HFFc6 (cell line): ENCODE measurements around the gene ABCC2. TPM values are rescaled to one million over a fixed set of nuclear protein-coding genes. Genes with fewer than 3 reads are reported as not detected.

Source experiments
- DNase-seq: peaks from one replicate; pipeline ENCODE4 v3.0.0-alpha.2; 2018
- H3K27ac Mint-ChIP-seq: 2 replicates; pipeline ENCODE4 v1.8.0; 2020; ENCODE audit warnings: mild to moderate bottlenecking, mixed read lengths
- H3K27me3 Mint-ChIP-seq: 2 replicates; pipeline ENCODE4 v1.8.0; 2021; ENCODE audit warnings: mild to moderate bottlenecking, moderate library complexity, mixed read lengths; ENCODE audit not compliant: insufficient read depth
- H3K36me3 Mint-ChIP-seq: 2 replicates; pipeline ENCODE4 v1.8.0; 2021; ENCODE audit warnings: low read depth, mixed read lengths
- H3K4me1 Mint-ChIP-seq: 2 replicates; pipeline ENCODE4 v1.8.0; 2020; ENCODE audit warnings: low read depth, mixed read lengths
- H3K4me3 Mint-ChIP-seq: 2 replicates; pipeline ENCODE4 v1.8.0; 2020; ENCODE audit warnings: mild to moderate bottlenecking, moderate library complexity, mixed read lengths
- H3K9me3 Mint-ChIP-seq: 2 replicates; pipeline ENCODE4 v1.8.0; 2020; ENCODE audit warnings: mild to moderate bottlenecking, mixed read lengths
- total RNA-seq, 6 experiments: library from RNA; stranded (reverse); fragmentation: NEBNext Ultra II Directional; extraction: Animal tissue kit (Norgen Biotek cat#: 25700); gene quantifications; 2 replicates in 1 of 6; 3 replicates in 5 of 6; pipeline ENCODE4 v1.2.3, GENCODE V29; 2021
- TF ChIP-seq, protein P1 (sequence below): fragments of 200-600 bp; sonication (generic); IDR thresholded peaks from 2 replicates; pipeline ENCODE4 v1.5.0; 2021; ENCODE audit warnings: antibody characterized with exemption, mild to moderate bottlenecking

The ABCC2 gene
- total RNA-seq, 6 experiments from 2014 or later, result 0.43 to 1.7 (median 1.1) TPM

DNA sequence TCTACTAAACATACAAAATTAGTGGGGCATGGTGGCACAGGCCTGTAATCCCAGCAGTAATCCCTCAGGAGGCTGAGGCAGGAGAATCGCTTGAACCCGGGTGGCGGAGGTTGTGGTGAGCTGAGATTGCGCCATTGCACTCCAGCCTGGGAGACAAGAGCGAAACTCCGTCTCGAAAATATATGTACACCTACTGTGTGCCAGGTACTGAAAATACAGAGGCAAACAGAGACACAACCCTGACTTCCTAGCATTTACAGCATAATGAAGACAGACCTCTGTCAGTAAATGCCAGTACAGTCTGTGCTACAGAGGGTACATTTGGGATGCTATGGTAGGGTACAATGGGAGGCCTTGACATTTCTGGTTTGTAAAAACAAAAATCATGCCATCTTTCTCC, 66.6 kb downstream of the ABCC2 start:
- TF ChIP-seq, protein P1, sequence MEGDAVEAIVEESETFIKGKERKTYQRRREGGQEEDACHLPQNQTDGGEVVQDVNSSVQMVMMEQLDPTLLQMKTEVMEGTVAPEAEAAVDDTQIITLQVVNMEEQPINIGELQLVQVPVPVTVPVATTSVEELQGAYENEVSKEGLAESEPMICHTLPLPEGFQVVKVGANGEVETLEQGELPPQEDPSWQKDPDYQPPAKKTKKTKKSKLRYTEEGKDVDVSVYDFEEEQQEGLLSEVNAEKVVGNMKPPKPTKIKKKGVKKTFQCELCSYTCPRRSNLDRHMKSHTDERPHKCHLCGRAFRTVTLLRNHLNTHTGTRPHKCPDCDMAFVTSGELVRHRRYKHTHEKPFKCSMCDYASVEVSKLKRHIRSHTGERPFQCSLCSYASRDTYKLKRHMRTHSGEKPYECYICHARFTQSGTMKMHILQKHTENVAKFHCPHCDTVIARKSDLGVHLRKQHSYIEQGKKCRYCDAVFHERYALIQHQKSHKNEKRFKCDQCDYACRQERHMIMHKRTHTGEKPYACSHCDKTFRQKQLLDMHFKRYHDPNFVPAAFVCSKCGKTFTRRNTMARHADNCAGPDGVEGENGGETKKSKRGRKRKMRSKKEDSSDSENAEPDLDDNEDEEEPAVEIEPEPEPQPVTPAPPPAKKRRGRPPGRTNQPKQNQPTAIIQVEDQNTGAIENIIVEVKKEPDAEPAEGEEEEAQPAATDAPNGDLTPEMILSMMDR, result no peak
- Mint-ChIP-seq H3K4me3 (no peak overlapping the region), H3K27ac (no peak overlapping the region), H3K9me3 (no peaks in the 10 kb centered on the region), H3K27me3 (no peaks in the 10 kb centered on the region; the same call in 1 of the 2 replicates), H3K4me1 (peaks cover 13% of the 10 kb centered on the region), H3K36me3 (no peaks in the 10 kb centered on the region)
- no peak for DNase-seq

DNA sequence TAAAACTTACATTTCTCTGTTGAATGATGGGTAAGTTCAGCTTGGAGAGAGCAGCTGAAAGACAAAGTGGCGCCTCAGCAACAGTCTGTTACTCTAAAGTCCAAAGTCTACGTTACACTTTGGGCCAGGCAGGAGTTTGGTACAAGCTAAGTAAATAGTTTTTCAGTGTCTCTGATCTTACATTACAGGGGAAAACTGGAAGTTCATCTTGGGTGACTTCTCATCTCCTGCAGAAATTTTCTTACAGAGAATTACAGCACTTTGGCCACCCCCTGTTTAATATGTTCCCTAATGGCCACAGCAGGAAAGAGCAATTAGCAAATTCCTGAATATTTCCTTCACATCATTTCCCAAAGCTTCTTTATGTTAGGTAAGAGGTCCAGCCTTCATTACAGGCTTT, 67.1 kb downstream of the ABCC2 start:
- Mint-ChIP-seq H3K9me3 (no peaks in the 10 kb centered on the region), H3K4me1 (peaks cover 14% of the 10 kb centered on the region)

DNA sequence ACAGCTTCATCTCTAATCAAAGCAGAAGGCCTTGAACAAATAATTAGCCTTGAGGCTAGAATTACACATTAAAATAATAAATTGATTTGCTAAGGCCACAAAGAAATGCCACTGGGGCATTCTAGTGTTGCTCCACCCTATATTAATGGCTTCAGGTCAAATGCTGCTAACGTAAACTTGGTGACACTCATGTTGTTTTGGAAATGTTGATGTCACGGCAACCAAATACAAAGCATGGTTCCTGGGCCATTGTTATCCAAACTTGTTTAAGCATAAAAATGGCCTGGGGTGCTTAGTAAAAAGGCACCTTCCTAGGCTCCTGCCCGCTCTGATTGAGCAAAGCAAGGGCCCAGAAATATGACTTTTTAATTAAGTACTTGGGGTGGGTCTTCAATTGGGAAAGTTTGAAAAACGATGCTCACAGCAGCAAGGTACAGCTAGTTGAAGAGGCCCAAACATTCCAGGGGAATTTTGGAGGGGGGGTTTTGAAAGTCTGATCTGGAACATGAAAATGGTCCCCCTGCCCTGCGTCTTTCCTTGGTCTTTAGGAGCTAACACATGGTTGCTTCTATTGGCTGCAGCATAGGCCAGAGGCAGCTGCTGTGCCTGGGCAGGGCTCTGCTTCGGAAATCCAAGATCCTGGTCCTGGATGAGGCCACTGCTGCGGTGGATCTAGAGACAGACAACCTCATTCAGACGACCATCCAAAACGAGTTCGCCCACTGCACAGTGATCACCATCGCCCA, 67.8 kb downstream of the ABCC2 start:
- Mint-ChIP-seq H3K4me3 (no peak overlapping the region), H3K36me3 (no peaks in the 10 kb centered on the region), H3K27me3 (no peaks in the 10 kb centered on the region), H3K4me1 (peaks cover 20% of the 10 kb centered on the region), H3K9me3 (no peaks in the 10 kb centered on the region), H3K27ac (no peak overlapping the region)
- TF ChIP-seq, protein P1, result no peak
- DNase-seq, result no peak

More for the DNA sequence above, 67.1 kb downstream of the ABCC2 start:
- H3K4me3 Mint-ChIP-seq, result no peak overlapping the region
- no peak for DNase-seq
- no peaks in the 10 kb centered on the region for H3K36me3 Mint-ChIP-seq
- H3K27ac Mint-ChIP-seq, result no peak overlapping the region
- no peaks in the 10 kb centered on the region for H3K27me3 Mint-ChIP-seq
- TF ChIP-seq, protein P1, result no peak

DNA sequence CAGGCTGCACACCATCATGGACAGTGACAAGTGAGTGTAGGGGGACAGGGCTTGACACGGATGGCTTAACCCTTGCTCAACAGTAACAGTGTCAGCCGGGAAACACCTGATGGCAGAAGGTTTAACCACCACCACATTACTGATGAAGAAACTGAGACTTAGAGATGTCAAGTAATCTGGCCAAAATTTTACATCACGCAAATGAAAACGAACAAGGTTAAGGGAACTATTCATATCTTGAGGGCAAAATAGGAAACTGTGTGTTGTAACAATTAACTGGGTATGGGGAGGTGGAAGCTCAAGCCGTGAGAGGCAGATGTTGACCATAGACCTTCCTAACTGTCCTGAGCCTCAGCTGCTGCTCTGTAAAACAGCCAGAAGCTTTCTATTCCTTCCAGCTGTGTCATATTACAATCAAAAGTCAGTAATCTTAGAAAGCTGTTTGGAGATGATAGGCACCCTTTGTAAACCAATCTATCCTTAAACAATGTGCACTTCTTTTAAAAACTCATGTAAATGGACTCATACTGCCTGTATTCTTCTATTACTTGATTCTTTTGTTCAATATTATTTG, 68.4 kb downstream of the ABCC2 start:
- no peak for DNase-seq
- Mint-ChIP-seq H3K4me1 (peaks cover 16% of the 10 kb centered on the region), H3K27me3 (no peaks in the 10 kb centered on the region), H3K27ac (no peak overlapping the region), H3K9me3 (no peaks in the 10 kb centered on the region), H3K4me3 (no peak overlapping the region), H3K36me3 (no peaks in the 10 kb centered on the region)
- TF ChIP-seq, protein P1, result no peak

DNA sequence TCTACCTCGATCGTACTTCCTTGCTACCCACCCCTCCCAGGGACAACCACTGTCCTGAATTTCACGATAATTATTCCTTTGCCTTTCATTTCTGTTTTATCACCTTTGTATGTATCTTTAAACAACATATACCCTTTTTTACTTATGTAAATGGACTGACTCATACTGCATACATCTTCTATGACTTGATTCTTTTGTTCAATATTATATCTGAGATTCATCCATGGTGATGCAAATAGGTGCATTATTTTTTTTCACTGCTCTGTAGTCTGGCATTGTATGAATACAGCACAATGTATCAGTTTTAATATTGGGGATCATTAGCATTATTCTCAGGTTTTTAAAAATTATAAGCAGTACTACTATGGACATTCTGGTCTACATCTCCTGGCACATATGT, 69.4 kb downstream of the ABCC2 start:
- H3K27me3 Mint-ChIP-seq, result no peaks in the 10 kb centered on the region
- DNase-seq, result no peak
- H3K4me1 Mint-ChIP-seq, result peaks cover 9% of the 10 kb centered on the region
- H3K27ac Mint-ChIP-seq, result no peak overlapping the region
- TF ChIP-seq, protein P1, result no peak
- H3K4me3 Mint-ChIP-seq, result no peak overlapping the region
- no peaks in the 10 kb centered on the region for H3K36me3 Mint-ChIP-seq
- H3K9me3 Mint-ChIP-seq, result no peaks in the 10 kb centered on the region
